Superior temporal gyrus (tissue), 1 donor: ENCODE results near the gene TRIM15.
"Not testable (repeated sequence)": the region's sequence is repeated elsewhere in the genome, so short reads cannot be mapped to it uniquely, and the experiment has no call there.

Source experiments
- DNase-seq: peaks from one replicate; pipeline ENCODE4 v3.0.0-alpha.2; 2016; ENCODE audit errors: extremely low spot score

Gene TRIM15

GRCh38 chr6:30198166-30199084 is 35.1 kb downstream of the TRIM15 start:
- no peak for DNase-seq

- DNase-seq = no peak
Observed at GRCh38 chr6:30200551-30201281, 37.4 kb downstream of the TRIM15 start.

- DNase-seq = no peak
Observed at GRCh38 chr6:30202366-30202765, 39.0 kb downstream of the TRIM15 start.

GRCh38 chr6:30204116-30204515 is 40.8 kb downstream of the TRIM15 start:
- DNase-seq = no peak

- no peak for DNase-seq
Observed at GRCh38 chr6:30206152-30206551, 42.8 kb downstream of the TRIM15 start.

DNA sequence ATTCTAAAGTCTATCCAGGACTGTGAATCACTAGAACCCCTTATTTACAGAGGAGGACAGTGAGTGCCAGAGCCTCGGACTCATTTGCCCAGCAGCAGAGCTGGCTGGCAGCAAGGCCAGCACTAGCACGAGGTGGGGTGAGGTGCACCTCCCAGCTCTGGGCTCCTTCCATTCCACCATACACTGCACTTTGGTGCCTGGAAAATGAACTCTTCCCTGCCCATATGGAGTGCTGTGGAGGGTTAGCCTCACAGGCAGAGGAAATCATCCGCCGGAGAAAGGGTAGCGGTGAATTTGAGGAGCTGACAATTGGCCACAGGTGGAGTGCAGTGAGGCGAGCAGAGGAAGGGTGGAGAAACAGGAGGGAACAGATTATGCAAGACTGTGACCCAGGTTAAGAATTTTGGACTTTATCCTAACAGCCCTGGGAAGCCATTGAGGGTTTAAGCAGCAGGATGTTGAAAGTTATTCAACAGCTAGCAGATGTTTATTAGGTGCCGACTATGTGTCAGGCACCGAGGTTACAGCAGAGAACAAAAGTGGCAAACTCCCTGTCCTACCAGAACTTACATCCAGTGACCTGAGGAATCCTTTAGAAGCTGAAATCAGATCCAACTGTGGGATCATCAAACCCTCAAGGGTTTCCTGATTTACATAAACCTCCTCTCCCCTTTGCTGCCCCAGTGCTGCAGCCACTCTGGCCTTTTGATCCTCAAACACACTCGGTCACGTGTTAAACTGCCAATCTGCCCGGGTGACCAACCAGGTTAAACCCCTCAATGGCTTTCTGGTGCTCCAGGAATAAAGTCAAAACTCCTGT is 43.7 kb downstream of the TRIM15 start:
- DNase-seq = no peak

GRCh38 chr6:30207619-30208295 is 44.4 kb downstream of the TRIM15 start:
- DNase-seq = no peak

GRCh38 chr6:30211306-30211705 is 48.0 kb downstream of the TRIM15 start:
- no peak for DNase-seq

- no peak for DNase-seq
Observed at GRCh38 chr6:30211899-30212298, 48.6 kb downstream of the TRIM15 start.

- DNase-seq = peak; percentile 99
Observed at GRCh38 chr6:30212865-30213666, 49.7 kb downstream of the TRIM15 start, which contains the start of gene TRIM26. TSS of gene TRIM26 (minus strand) at chr6:30213406. CDS start at chr6:30199103, 14,303 bp downstream.

GRCh38 chr6:30213667-30213956 is 50.3 kb downstream of the TRIM15 start:
- no peak for DNase-seq

- peak; percentile 76 for DNase-seq
Observed at GRCh38 chr6:30213957-30214656, 50.8 kb downstream of the TRIM15 start.

DNA sequence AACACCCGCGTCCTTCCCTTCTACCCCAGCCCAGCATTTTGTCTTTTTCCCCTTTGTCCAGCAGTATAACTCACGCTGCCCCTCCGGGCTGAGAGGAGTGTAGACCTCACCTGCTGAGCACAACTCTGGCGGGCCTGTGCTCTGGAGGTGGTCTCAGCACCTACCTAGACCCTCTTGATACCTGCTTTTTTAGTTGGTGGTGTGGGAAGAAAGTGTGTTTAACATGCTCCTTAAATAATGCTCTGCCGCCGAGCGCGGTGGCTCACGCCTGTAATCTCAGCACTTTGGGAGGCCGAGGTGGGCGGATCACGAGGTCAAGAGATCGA is 51.3 kb downstream of the TRIM15 start:
- no peak for DNase-seq

- DNase-seq = no peak
Observed at GRCh38 chr6:30216096-30216495, 52.8 kb downstream of the TRIM15 start.

DNA sequence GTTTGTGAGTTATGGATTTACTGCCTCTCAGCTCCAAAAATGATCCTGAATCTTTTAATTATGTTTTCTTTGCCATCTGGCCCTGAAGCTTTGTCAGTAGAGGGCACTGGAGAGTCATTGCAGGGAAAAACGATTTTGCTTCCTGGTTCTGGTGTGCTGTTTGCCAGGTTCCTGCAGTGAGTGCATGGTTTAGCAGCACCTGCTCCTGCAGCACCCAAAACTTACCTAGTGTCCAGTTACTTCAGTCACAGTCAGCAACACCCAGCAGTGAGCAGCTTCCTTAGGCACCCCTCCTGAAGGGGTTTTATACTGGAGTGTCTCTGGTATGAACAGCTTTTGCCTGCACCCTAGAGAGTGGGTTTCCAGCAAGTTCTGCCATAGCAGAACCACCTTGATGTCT is 55.9 kb downstream of the TRIM15 start:
- DNase-seq = peak; percentile 85

DNA sequence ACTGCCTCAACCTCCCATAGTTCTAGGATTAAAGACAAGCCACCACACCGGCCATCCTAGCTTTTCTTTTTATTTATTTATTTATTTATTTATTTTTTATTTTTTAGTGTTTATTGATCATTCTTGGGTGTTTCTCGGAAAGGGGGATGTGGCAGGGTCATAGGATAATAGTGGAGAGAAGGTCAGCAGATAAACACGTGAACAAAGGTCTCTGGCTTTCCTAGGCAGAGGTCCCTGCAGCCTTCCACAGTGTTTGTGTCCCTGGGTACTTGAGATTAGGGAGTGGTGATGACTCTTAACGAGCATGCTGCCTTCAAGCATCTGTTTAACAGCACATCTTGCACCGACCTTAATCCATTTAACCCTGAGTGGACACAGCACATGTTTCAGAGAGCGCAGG is 58.0 kb downstream of the TRIM15 start:
- not testable (repeated sequence) for DNase-seq

DNA sequence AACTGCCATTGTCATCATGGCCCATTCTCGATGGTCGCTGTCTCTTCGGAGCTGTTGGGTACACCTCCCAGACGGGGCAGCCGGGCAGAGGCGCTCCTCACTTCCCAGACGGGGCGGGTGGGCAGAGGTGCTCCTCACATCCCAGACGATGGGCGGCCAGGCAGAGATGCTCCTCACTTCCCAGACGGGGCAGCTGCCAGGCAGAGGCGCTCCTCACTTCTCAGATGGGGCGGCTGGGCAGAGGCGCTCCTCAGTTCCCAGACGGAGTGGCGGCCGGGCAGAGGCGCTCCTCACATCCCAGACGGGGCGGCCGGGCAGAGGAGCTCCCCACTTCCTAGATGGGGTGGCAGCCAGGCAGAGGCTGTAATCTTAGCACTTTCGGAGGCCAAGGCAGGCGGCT is 58.6 kb downstream of the TRIM15 start:
- not testable (repeated sequence) for DNase-seq
